Activated CD4-positive, alpha-beta T cell treated with anti-CD3 and anti-CD28 coated beads, Interleukin-2, amount 10 ng/mL, durations not matched to agents 7 days and 5 days (primary cell): ENCODE results near the gene AFMID. TPM values are rescaled to one million over a fixed set of nuclear protein-coding genes. Genes with fewer than 3 reads are reported as not detected.
"Not testable (repeated sequence)": the region's sequence is repeated elsewhere in the genome, so short reads cannot be mapped to it uniquely, and the experiment has no call there.

ENCODE experiments used
- CTCF ChIA-PET: fragments of 350-600 bp; sonication (Branson Sonifier 250); formaldehyde crosslinking; loops from one replicate; lab custom pipeline; 2021; ENCODE audit warnings: antibody characterized with exemption; lab: Charles Lee
- POLR2A ChIA-PET: fragments of 350-600 bp; sonication (Branson Sonifier 250); formaldehyde crosslinking; loops from one replicate; lab custom pipeline; 2021; ENCODE audit warnings: antibody characterized with exemption; lab: Charles Lee
- DNase-seq: peaks from one replicate; pipeline ENCODE4 v3.0.0-alpha.2; 2020
- H3K27ac Mint-ChIP-seq: one replicate; pipeline ENCODE4 v1.8.0; 2021; ENCODE audit warnings: mild to moderate bottlenecking, moderate library complexity, mixed read lengths
- H3K27me3 Mint-ChIP-seq: one replicate; pipeline ENCODE4 v1.8.0; 2021; ENCODE audit warnings: mixed read lengths
- H3K36me3 Mint-ChIP-seq: one replicate; pipeline ENCODE4 v1.8.0; 2021; ENCODE audit warnings: low read depth, mixed read lengths
- H3K4me1 Mint-ChIP-seq: one replicate; pipeline ENCODE4 v1.8.0; 2021; ENCODE audit warnings: mixed read lengths
- H3K4me3 Mint-ChIP-seq: one replicate; pipeline ENCODE4 v1.8.0; 2021; ENCODE audit warnings: mild to moderate bottlenecking, moderate library complexity, mixed read lengths
- H3K9me3 Mint-ChIP-seq: one replicate; pipeline ENCODE4 v1.8.0; 2021; ENCODE audit warnings: mixed read lengths
- total RNA-seq, 2 experiments: library from RNA; stranded (reverse); gene quantifications; one replicate each; pipeline ENCODE4 v1.2.3, GENCODE V29; 2021

AFMID gene
- total RNA-seq, 2 experiments from 2014 or later: 16.8 to 17.0 TPM

GRCh38 chr17:78230996-78231935 lies 44.1 kb downstream of the AFMID start, which contains the start of gene TMEM235:
Gene TMEM235, plus strand, starts transcription at chr17:78231631. Its CDS starts 393 bp downstream, at chr17:78232024.
- peaks cover 9% of the 10 kb centered on the region for H3K4me1 Mint-ChIP-seq
- H3K27ac Mint-ChIP-seq: no peak within 1 kb of the TSS
- H3K4me3 Mint-ChIP-seq: no peak within 1 kb of the TSS
- ChIA-PET CTCF (interaction anchor here (1.0 to 1.3 kb wide), 3 partner anchors 11 to 20 kb away, joined by 3 to 6 read pairs (median 5); no protein-coding TSS in a partner anchor), POLR2A (no interaction called here)
- H3K36me3 Mint-ChIP-seq: no peaks in the 10 kb centered on the region
- no peak for DNase-seq
- no peaks in the 10 kb centered on the region for H3K9me3 Mint-ChIP-seq
- peaks cover 45% of the 10 kb centered on the region for H3K27me3 Mint-ChIP-seq

GRCh38 chr17:78231991-78232858 lies 45.1 kb downstream of the AFMID start:
- peak; percentile 51 for DNase-seq
- H3K36me3 Mint-ChIP-seq: no peaks in the 10 kb centered on the region
- no peaks in the 10 kb centered on the region for H3K9me3 Mint-ChIP-seq
- ChIA-PET POLR2A (no interaction called here), CTCF (interaction anchor here (1.0 to 1.3 kb wide), 3 partner anchors 10 to 19 kb away, joined by 3 to 6 read pairs (median 5); no protein-coding TSS in a partner anchor)
- peaks cover 6% of the 10 kb centered on the region for H3K4me1 Mint-ChIP-seq
- peaks cover 45% of the 10 kb centered on the region for H3K27me3 Mint-ChIP-seq
- H3K27ac Mint-ChIP-seq: no peak overlapping the region
- no peak overlapping the region for H3K4me3 Mint-ChIP-seq

- no peaks in the 10 kb centered on the region for H3K36me3 Mint-ChIP-seq
- no peak for DNase-seq
- ChIA-PET POLR2A (no interaction called here), CTCF (interaction anchor here (1.2 to 1.3 kb wide), 2 partner anchors 10 to 18 kb away, joined by 5 to 6 read pairs; no protein-coding TSS in a partner anchor)
- H3K9me3 Mint-ChIP-seq: no peaks in the 10 kb centered on the region
- no peak overlapping the region for H3K4me3 Mint-ChIP-seq
- no peak overlapping the region for H3K27ac Mint-ChIP-seq
- H3K27me3 Mint-ChIP-seq: peaks cover 41% of the 10 kb centered on the region
- peaks cover 4% of the 10 kb centered on the region for H3K4me1 Mint-ChIP-seq
Observed at GRCh38 chr17:78232859-78233173, 45.7 kb downstream of the AFMID start.

GRCh38 chr17:78233678-78234077 lies 46.5 kb downstream of the AFMID start:
- Mint-ChIP-seq H3K4me3 (no peak overlapping the region), H3K27ac (no peak overlapping the region), H3K36me3 (no peaks in the 10 kb centered on the region), H3K27me3 (peaks cover 38% of the 10 kb centered on the region), H3K4me1 (peaks cover 4% of the 10 kb centered on the region), H3K9me3 (no peaks in the 10 kb centered on the region)
- CTCF ChIA-PET: interaction anchor here (0.6 kb wide), 1 partner anchor 824 kb away, joined by 3 read pairs; no protein-coding TSS in a partner anchor
- POLR2A ChIA-PET: no interaction called here
- DNase-seq: no peak

GRCh38 chr17:78234261-78234865 lies 47.2 kb downstream of the AFMID start:
- H3K9me3 Mint-ChIP-seq: no peaks in the 10 kb centered on the region
- no peaks in the 10 kb centered on the region for H3K36me3 Mint-ChIP-seq
- H3K4me1 Mint-ChIP-seq: peaks cover 4% of the 10 kb centered on the region
- no peak for DNase-seq
- ChIA-PET CTCF (interaction anchor here (0.6 to 1.5 kb wide), 2 partner anchors 13 to 73 kb away, joined by 4 to 5 read pairs; no protein-coding TSS in a partner anchor), POLR2A (no interaction called here)
- H3K27me3 Mint-ChIP-seq: peaks cover 35% of the 10 kb centered on the region
- no peak overlapping the region for H3K4me3 Mint-ChIP-seq
- H3K27ac Mint-ChIP-seq: peak overlapping the region; percentile 57

GRCh38 chr17:78235022-78235421 lies 47.9 kb downstream of the AFMID start:
- H3K27ac Mint-ChIP-seq, H3K4me3 Mint-ChIP-seq, H3K36me3 Mint-ChIP-seq, H3K9me3 Mint-ChIP-seq, H3K4me1 Mint-ChIP-seq, DNase-seq, POLR2A ChIA-PET: not testable (repeated sequence)
- peaks cover 32% of the 10 kb centered on the region for H3K27me3 Mint-ChIP-seq
- CTCF ChIA-PET: interaction anchor here (0.6 to 1.5 kb wide), 3 partner anchors 12 to 91 kb away, joined by 3 to 5 read pairs (median 4); no protein-coding TSS in a partner anchor

- CTCF ChIA-PET: interaction anchor here (0.6 to 3.6 kb wide), 6 partner anchors 8 to 100 kb away, joined by 3 to 27 read pairs (median 4); no protein-coding TSS in a partner anchor
- POLR2A ChIA-PET: no interaction called here
- Mint-ChIP-seq H3K4me1 (peaks cover 2% of the 10 kb centered on the region), H3K4me3 (no peak overlapping the region), H3K36me3 (no peaks in the 10 kb centered on the region), H3K27ac (no peak overlapping the region), H3K9me3 (no peaks in the 10 kb centered on the region), H3K27me3 (peaks cover 24% of the 10 kb centered on the region)
- no peak for DNase-seq
Observed at GRCh38 chr17:78235885-78236284, 48.7 kb downstream of the AFMID start.

- Mint-ChIP-seq H3K36me3 (no peaks in the 10 kb centered on the region), H3K27me3 (peaks cover 18% of the 10 kb centered on the region), H3K4me3 (no peak overlapping the region), H3K27ac (no peak overlapping the region), H3K4me1 (peaks cover 2% of the 10 kb centered on the region), H3K9me3 (no peaks in the 10 kb centered on the region)
- DNase-seq: no peak
- ChIA-PET CTCF (interaction anchor here (0.6 to 3.6 kb wide), 5 partner anchors 9 to 98 kb away, joined by 3 to 27 read pairs (median 3); no protein-coding TSS in a partner anchor), POLR2A (no interaction called here)
Observed at GRCh38 chr17:78236362-78237127, 49.4 kb downstream of the AFMID start.

- DNase-seq: no peak
- POLR2A ChIA-PET: no interaction called here
- CTCF ChIA-PET: interaction anchor here (0.6 to 3.6 kb wide), 5 partner anchors 9 to 210 kb away, joined by 3 to 27 read pairs (median 4); no protein-coding TSS in a partner anchor
- no peaks in the 10 kb centered on the region for H3K36me3 Mint-ChIP-seq
- H3K27ac Mint-ChIP-seq: no peak overlapping the region
- H3K4me1 Mint-ChIP-seq: no peaks in the 10 kb centered on the region
- H3K4me3 Mint-ChIP-seq: no peak overlapping the region
- no peaks in the 10 kb centered on the region for H3K9me3 Mint-ChIP-seq
- H3K27me3 Mint-ChIP-seq: peaks cover 11% of the 10 kb centered on the region
Observed at GRCh38 chr17:78237401-78238012, 50.3 kb downstream of the AFMID start.

GRCh38 chr17:78238823-78239488 lies 51.8 kb downstream of the AFMID start:
- no peaks in the 10 kb centered on the region for H3K9me3 Mint-ChIP-seq
- no peak overlapping the region for H3K27ac Mint-ChIP-seq
- ChIA-PET CTCF (interaction anchor here (1.2 to 3.6 kb wide), 3 partner anchors 11 to 220 kb away, joined by 4 to 27 read pairs (median 5); no protein-coding TSS in a partner anchor), POLR2A (no interaction called here)
- no peak overlapping the region for H3K4me3 Mint-ChIP-seq
- no peaks in the 10 kb centered on the region for H3K4me1 Mint-ChIP-seq
- no peak for DNase-seq
- H3K27me3 Mint-ChIP-seq: peaks cover 3% of the 10 kb centered on the region
- no peaks in the 10 kb centered on the region for H3K36me3 Mint-ChIP-seq

- Mint-ChIP-seq H3K27me3 (peaks cover 2% of the 10 kb centered on the region), H3K27ac (no peak overlapping the region), H3K36me3 (no peaks in the 10 kb centered on the region), H3K4me3 (no peak overlapping the region), H3K4me1 (no peaks in the 10 kb centered on the region), H3K9me3 (no peaks in the 10 kb centered on the region)
- ChIA-PET POLR2A (no interaction called here), CTCF (interaction anchor here (3.6 kb wide), 1 partner anchor 11 kb away, joined by 27 read pairs; no protein-coding TSS in a partner anchor)
- DNase-seq: no peak
Observed at GRCh38 chr17:78239489-78239931, 52.3 kb downstream of the AFMID start.
